SHP77 (cell line): ENCODE data around the gene SLC7A11.

Experiments
- DNase-seq, 2 experiments: peaks; one replicate each; lab custom pipeline; 2025; lab: John Stamatoyannopoulos, UW

Gene SLC7A11

DNA sequence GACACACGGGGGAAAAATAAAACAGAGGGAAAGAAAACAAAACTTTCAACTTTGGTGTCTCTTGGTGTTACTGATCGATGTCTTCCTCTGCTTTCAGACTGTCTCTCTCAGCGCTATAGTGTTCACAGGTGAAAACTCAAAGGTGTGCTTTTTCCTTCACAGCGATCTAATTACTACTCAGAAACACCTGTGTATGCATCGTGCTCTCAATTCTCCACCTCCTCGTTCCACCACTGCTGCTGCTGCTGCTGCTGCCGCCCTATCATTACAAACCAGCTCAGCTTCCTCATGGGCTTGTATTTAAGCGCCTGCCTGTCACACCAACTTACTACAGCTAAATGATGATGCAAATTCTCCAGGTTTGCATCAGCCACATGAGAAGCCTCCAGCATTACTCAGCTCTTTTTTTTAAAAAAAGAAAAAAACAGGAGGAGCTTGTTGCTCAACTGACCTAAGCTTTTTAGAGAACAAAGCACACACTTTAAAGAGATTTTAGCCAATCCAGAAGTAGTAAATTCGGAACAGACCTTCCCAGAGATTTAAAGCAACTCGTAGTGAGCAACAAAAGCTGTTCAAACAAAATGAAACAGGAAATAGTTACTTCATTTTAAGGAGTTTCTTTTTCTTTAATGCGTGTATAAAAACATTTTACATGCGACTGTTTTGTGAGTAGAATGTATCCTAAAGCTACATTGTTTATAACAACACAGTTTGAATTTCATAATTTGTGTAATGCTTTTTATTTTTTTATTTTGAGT lies at the start of gene SLC7A11:
Gene SLC7A11 (minus strand): TSS at position 274 of the 758 bp plus-strand sequence. CDS start 280 bp downstream, outside the sequence.
- DNase-seq = peak; percentile 88

DNA sequence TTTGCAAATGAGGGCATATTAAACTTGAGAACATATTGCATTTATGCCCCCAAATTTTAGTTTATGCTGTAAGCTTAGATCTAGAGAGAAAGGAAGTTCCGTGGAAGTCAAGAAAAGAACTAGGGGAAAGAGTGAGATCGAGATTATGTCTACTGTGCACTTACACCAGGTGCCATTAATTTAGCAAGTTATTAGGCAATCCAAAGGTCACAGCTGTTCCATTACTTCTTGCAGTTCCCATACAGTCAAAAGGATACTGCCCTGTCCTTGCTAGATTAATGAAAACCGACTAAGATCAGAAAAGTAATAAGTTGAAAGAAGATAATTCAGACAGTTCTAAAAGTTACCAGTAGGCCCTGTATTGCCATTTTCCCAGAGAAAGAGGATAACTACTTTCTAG lies 49.3 kb upstream of the SLC7A11 start:
- no peak for DNase-seq

- no peak for DNase-seq
Observed at GRCh38 chr4:138290805-138291204, 48.7 kb upstream of the SLC7A11 start.

GRCh38 chr4:138279286-138279685 lies 37.1 kb upstream of the SLC7A11 start:
- no peak for DNase-seq

- DNase-seq = no peak
Observed at GRCh38 chr4:138277133-138277532, 35.0 kb upstream of the SLC7A11 start.

DNA sequence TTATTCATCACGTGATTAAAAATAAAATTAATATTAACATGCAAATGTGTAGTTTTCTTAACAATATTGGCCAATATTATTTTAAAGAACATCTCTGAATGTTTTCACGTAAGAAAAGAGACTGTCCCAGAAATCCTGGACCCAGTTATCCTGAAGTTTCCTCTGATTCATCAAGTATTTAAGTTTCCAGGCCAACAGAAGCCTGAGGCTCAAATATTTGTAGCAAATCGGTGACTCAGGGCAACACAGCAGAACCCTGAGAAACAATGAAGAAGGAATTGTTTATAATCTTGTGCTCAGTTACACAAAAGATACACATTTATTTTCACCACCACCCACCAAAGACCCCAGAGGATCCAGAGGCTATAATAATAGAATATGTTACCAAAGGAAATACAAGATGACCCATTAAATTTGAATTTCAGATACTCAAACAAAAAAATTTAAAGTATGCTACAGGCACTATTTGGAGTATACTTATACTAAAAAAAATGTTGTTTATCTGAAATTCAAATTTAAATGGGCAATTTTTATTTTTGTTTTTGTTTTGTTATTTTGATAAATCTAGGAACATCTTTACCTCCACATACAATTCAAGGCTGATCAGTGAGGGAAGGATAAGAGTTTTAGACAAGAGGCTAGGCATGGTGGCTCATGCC lies 33.9 kb upstream of the SLC7A11 start:
- no peak for DNase-seq

- no peak for DNase-seq
Observed at GRCh38 chr4:138275216-138275615, 33.1 kb upstream of the SLC7A11 start.

- no peak for DNase-seq
Observed at GRCh38 chr4:138269175-138269574, 27.0 kb upstream of the SLC7A11 start.

DNA sequence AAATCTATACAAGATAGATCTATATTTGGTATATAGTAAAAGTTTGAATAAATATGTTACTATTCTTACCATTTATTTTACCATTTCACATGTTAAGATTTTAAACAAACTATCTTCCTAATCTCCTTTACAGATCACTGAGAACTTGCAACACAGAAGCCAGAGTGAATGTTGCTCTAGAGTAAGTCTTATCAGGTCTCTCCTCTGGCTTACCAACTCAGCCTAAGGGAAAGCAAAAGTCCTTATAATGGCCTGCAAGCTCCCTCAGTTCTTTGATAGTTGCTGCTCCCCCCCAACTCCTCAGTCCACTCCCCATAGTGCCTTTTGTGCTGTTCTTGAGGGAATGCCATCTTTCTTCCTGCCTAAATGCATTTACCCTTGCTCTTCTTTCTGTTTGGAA lies 25.7 kb upstream of the SLC7A11 start:
- DNase-seq = no peak

DNA sequence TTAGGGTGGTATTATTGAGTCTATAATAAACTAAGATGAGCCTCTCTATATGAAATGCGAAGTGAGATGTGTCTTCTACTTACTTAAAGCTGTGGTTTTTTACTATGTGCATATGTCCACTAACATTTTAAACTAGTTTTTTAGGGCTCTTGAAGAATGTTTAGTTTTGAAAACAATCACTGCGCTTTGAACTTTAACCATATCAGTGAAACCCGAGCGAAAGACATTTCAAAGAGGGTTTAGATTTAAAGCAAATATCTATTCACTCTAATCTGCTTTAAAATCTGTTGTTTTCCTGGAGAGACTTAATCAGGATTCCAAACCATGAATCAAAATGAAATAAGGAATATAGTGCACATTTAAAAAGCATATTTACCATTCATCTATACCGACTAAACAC lies 24.8 kb upstream of the SLC7A11 start:
- no peak for DNase-seq

DNA sequence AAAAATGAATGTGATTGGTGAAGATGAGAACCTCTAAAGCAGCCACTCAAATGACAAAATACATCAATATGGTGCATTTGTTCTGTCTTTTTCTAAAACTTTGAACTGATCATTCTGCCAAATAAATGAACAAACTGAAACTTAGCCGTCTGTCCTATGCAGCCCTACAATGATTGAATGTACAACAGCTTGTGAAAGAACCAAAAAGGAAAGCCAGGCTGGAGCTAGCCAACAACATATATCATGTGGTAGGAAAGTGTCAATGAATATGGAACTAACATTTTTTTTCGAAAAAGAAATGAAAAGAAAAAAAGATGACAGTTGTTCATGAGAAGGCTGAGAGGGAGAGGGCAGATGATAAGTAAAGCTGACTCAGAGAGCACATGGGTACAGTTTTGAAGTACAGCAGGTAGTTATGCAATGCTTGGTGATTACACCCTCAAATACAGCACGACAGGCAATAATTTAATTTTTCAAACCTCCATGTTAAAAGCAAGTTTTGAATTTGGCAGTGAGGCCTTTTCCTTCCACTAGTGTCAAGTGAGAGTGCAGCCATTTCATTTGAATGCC lies 21.2 kb upstream of the SLC7A11 start:
- no peak for DNase-seq

- no peak for DNase-seq
Observed at GRCh38 chr4:138262469-138262868, 20.3 kb upstream of the SLC7A11 start.

DNA sequence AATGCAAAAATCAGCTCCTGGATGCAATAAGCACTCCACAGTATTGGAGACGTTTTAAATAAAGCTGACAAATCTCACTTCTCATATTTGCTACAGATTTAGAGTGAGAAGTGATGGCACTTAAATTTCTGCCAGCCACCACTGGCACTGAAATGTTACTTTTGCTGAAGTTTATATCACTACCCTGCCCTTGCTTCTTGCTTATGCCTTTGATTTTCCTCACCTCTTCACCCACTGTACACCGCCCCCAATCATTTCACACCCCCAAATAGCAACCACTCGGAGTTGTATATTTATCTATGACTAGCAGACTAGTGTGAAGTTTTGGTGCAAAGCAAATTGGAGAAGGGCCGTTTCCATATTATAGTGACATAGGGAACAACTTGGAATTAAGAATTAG lies 19.9 kb upstream of the SLC7A11 start:
- no peak for DNase-seq

DNA sequence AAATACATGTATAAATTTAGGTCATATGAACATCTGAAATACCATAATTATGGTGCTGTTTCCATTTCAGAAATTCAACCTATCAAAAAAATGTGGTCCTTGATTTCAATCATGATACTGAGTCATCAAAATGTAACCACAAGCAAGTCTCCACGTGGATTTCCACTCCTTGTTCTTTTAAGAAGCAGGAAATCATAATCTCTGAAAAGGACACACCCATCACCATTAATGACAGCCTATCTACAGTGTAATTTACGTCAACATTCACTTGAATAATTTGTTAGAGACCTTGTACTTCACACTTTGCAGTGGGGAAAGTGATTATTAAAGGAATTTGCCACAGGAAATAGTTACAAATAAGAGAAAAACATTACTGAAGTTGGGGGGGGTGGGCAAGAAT lies 17.7 kb upstream of the SLC7A11 start:
- DNase-seq = no peak

DNA sequence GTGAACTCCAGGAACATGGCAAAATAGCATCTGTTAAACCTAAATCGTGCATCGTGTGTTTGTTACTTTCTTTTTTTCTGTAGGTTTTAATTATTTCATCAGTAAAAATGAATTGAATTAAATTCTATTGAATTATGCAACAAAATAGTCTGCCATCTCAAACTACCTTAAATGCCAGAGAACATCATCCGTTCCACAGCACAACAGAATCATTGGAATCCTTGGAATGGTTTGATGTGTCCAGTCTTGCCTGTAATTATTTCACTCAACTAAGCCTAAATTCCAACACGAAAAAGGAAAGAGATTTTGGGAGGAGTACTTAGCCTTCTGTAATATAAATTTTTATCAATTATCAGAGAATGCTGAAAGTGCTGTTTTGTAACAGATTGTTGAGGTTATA lies 17.1 kb upstream of the SLC7A11 start:
- no peak for DNase-seq

DNA sequence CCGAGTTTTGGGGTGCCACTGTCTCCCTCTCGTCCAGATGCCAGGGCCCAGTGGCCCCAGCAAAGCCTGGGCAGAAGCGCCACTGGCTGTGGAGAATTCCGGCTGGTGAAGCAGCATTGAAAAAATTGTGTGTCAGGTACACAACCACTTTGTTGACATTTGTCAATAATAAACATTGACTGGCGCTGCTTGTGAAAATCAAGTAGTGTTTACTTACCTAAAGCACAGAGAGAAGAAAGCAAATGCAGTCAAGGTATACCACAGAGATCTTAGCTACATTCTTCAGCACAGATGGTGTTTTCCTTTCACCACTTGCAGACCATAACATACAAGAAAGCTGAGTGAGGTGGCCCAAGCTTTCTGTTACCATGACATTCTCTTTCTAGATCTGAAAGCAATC lies 14.5 kb upstream of the SLC7A11 start:
- DNase-seq = no peak

DNA sequence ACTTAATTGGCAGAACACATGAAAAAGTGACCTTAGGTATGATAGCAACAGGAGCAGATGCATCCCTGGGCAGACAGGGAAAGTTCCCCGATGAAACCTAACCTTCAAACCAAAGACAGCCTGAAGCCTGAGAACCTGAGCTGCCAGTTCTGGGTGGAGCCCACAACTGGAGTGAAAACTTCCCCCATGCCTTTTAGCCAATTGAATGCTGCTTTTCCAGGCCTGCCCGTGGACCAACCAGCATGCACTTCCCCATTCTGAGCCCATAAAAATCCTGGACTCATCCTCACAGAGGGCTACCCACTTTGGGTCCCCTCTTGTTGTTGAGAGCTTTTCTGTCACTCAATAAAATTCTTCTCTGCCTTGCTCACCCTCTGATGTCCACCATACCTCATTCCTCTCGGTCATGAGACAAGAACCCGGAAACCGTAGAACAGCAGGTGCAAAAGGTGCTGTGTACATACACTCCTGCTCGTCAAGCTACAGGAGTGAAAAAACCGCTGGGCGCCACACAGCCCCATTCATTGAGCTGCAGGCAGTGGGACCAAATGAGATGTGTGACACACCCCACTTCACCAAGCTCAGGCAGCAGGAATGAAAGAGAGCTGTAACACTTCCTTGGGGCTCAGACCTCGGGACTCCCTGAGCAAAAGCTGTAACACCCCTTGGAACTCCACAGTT lies 13.9 kb upstream of the SLC7A11 start:
- DNase-seq = no peak

GRCh38 chr4:138252551-138252950 lies 10.4 kb upstream of the SLC7A11 start:
- DNase-seq = no peak

- DNase-seq = no peak
Observed at GRCh38 chr4:138251938-138252337, 9.8 kb upstream of the SLC7A11 start.

DNA sequence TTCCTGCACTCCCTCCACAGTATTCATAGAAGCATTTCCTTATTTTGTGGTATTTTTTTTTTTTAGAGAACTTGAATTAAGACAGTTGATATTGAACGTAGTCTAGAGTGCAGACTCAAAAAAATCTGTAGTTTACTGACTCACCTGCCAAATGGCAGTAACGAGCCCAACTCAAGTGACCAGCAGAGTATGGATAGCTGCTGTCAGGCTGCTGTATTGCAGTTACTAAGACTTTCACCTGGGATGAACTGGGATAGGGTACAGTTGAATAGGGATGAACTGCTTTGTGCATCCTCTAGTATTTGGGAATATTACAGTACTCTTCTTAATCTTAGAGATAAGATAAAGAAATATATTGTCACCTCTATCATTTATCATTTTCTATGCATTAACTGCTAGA lies 7.0 kb upstream of the SLC7A11 start:
- DNase-seq = no peak

- no peak for DNase-seq
Observed at GRCh38 chr4:138248058-138248457, 5.9 kb upstream of the SLC7A11 start.

DNA sequence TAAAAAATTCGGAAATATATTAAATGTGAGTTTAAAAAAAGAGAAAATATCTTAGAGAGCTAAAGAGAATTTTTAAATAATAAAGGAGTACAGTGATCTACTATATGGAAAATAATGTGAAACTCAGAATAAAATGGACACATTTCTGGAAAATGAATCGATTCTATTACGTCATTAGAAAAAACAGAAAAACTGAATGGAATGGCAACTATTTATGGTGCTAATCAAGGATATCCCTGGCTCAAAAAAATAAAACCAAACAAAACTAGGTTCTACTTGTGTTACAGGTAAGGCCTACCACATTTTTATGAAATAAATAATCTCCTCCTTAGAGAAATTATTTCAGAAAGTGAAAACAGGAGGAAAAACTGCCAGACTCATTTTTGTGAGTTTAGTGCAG lies 5.5 kb upstream of the SLC7A11 start:
- no peak for DNase-seq

GRCh38 chr4:138243369-138243768 lies 1.2 kb upstream of the SLC7A11 start:
- DNase-seq = no peak
